SU-DHL-6 (cell line): ENCODE data around the gene OXGR1.

Source experiments
- EZH2phosphoT487 ChIP-seq: fragments of 200-600 bp; sonication (generic), shearing (Covaris generic); conservative IDR thresholded peaks from 2 replicates; pipeline ENCODE4 v1.6.1; 2018; ENCODE audit warnings: mild to moderate bottlenecking, antibody characterized with exemption, low read length, moderate library complexity, mixed read lengths
- TF ChIP-seq, protein P1 (sequence below): fragments of 200-600 bp; sonication (generic); IDR thresholded peaks from one replicate; pipeline ENCODE4 v1.5.1; 2017; ENCODE audit warnings: antibody characterized with exemption, mild to moderate bottlenecking, low read length, moderate library complexity; ENCODE audit not compliant: insufficient read depth, poor library complexity, severe bottlenecking

DNA sequence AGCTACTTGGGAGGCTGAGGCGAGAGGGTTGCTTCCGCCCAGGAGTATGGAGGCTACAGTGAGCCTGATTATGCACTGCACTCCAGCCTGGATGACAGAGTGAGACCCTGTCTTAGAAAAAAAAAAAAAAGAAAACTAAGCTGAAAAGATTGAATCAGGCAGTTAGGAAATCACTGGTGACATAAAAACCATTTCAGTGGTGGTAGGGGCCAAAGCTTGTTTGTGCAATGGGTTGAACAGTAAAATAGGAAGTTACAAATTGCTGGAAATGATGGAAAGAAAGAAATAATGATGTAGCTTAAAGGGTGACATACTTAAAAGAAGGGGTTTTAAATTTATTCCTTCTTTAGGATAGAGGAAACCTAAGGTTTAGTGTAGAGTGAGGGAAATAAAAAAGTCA is 4.8 kb upstream of the OXGR1 start:
- TF ChIP-seq, protein P1, sequence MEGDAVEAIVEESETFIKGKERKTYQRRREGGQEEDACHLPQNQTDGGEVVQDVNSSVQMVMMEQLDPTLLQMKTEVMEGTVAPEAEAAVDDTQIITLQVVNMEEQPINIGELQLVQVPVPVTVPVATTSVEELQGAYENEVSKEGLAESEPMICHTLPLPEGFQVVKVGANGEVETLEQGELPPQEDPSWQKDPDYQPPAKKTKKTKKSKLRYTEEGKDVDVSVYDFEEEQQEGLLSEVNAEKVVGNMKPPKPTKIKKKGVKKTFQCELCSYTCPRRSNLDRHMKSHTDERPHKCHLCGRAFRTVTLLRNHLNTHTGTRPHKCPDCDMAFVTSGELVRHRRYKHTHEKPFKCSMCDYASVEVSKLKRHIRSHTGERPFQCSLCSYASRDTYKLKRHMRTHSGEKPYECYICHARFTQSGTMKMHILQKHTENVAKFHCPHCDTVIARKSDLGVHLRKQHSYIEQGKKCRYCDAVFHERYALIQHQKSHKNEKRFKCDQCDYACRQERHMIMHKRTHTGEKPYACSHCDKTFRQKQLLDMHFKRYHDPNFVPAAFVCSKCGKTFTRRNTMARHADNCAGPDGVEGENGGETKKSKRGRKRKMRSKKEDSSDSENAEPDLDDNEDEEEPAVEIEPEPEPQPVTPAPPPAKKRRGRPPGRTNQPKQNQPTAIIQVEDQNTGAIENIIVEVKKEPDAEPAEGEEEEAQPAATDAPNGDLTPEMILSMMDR, result no peak
- no peak for TF ChIP-seq EZH2phosphoT487
